IMR-90 (cell line): Measurements from ENCODE around the gene RAB11FIP4. TPM values are rescaled to one million over a fixed set of nuclear protein-coding genes. Genes with fewer than 3 reads are reported as not detected.

Source experiments
- ATAC-seq: fragments of 200-7000 bp; cut with Tn5 transposase; 2 replicates; pipeline ENCODE4 v1.9.1; 2020; ENCODE audit warnings: low read depth, mild to moderate bottlenecking, moderate library complexity
- BruUV-seq: library from RNA; stranded (reverse); fragments of 400-500 nt; replicated peaks from 2 replicates; lab custom pipeline; 2021; lab: Mats Ljungman, UMichigan
- CTCF ChIA-PET: fragments of 300-600 bp; formaldehyde crosslinking; extraction: SDS; loops from one replicate; lab custom pipeline; 2021; ENCODE audit warnings: antibody characterized with exemption; lab: Yijun Ruan, JAX
- POLR2A ChIA-PET: fragments of 300-600 bp; sonication (Branson Sonifier 250); formaldehyde crosslinking; loops from one replicate; lab custom pipeline; 2022; ENCODE audit warnings: antibody characterized with exemption; ENCODE audit not compliant: unreplicated experiment; lab: Charles Lee
- DNase-seq: peaks from one replicate; pipeline ENCODE4 v3.0.0; 2013
- H2AFZ ChIP-seq: replicated peaks from 2 replicates; pipeline ENCODE3; 2013; ENCODE audit warnings: low read length, mild to moderate bottlenecking; ENCODE audit not compliant: poor library complexity
- H2AK5ac ChIP-seq: 2 replicates; pipeline ENCODE4 v1.6.1; 2013; ENCODE audit warnings: low read depth, low read length, inconsistent platforms
- H2AK9ac ChIP-seq: replicated peaks from 2 replicates; pipeline ENCODE3; 2013; ENCODE audit warnings: mild to moderate bottlenecking, low read depth, low read length, moderate library complexity; ENCODE audit not compliant: poor library complexity
- H2BK120ac ChIP-seq: 2 replicates; pipeline ENCODE4 v1.6.1; 2013; ENCODE audit warnings: low read depth, low read length, inconsistent platforms
- H2BK15ac ChIP-seq: 3 replicates; pipeline ENCODE4 v1.6.1; 2013; ENCODE audit warnings: low read depth, low read length, inconsistent platforms
- H2BK20ac ChIP-seq: 2 replicates; pipeline ENCODE4 v1.6.1; 2013; ENCODE audit warnings: low read depth, mild to moderate bottlenecking, inconsistent platforms, low read length, moderate library complexity
- H2BK5ac ChIP-seq: 2 replicates; pipeline ENCODE4 v1.6.1; 2013; ENCODE audit warnings: mild to moderate bottlenecking, low read depth, low read length, inconsistent platforms; ENCODE audit not compliant: poor library complexity, severe bottlenecking
- H3K14ac ChIP-seq: replicated peaks from 2 replicates; pipeline ENCODE4 v1.6.1; 2013; ENCODE audit warnings: low read depth, low read length, inconsistent platforms
- H3K18ac ChIP-seq: 2 replicates; pipeline ENCODE4 v1.6.1; 2013; ENCODE audit warnings: low read depth, low read length, control low read depth
- H3K23ac ChIP-seq: 2 replicates; pipeline ENCODE4 v1.6.1; 2013; ENCODE audit warnings: low read depth, low read length, inconsistent platforms
- H3K27ac ChIP-seq: 2 replicates; pipeline ENCODE4 v1.5.1; 2013; ENCODE audit warnings: mild to moderate bottlenecking, control low read depth, low read length; ENCODE audit not compliant: insufficient read depth
- H3K27me3 ChIP-seq: 2 replicates; pipeline ENCODE4 v1.6.1; 2013; ENCODE audit warnings: low read length; ENCODE audit not compliant: control insufficient read depth, insufficient read depth
- H3K36me3 ChIP-seq: 2 replicates; pipeline ENCODE4 v1.6.1; 2013; ENCODE audit warnings: low read length, mixed read lengths; ENCODE audit not compliant: control insufficient read depth, insufficient read depth
- H3K4ac ChIP-seq: 2 replicates; pipeline ENCODE4 v1.6.1; 2013; ENCODE audit warnings: low read depth, low read length, inconsistent platforms
- H3K4me1 ChIP-seq: 2 replicates; pipeline ENCODE4 v1.6.1; 2013; ENCODE audit warnings: low read length, mixed read lengths; ENCODE audit not compliant: control insufficient read depth, insufficient read depth
- H3K4me2 ChIP-seq: 2 replicates; pipeline ENCODE4 v1.6.1; 2013; ENCODE audit warnings: low read depth, mild to moderate bottlenecking, control low read depth, low read length, moderate library complexity
- H3K4me3 ChIP-seq: 2 replicates; pipeline ENCODE4 v1.5.1; 2013; ENCODE audit warnings: low read depth, mild to moderate bottlenecking, control low read depth, low read length, moderate library complexity; ENCODE audit not compliant: insufficient read depth
- H3K56ac ChIP-seq: 2 replicates; pipeline ENCODE4 v1.6.1; 2013; ENCODE audit warnings: low read length, inconsistent platforms; ENCODE audit not compliant: insufficient read depth; ENCODE audit errors: extremely low read depth
- H3K79me1 ChIP-seq, 2 experiments: 2 replicates each; pipeline ENCODE4 v1.6.1; 2013; ENCODE audit warnings: low read length in 2 of 2, inconsistent platforms in 1 of 2, low read depth in 1 of 2
- H3K9ac ChIP-seq: 2 replicates; pipeline ENCODE4 v1.6.1; 2013; ENCODE audit warnings: low read depth, low read length, control low read depth
- H3K9me1 ChIP-seq: 2 replicates; pipeline ENCODE4 v1.6.1; 2013; ENCODE audit warnings: low read length, inconsistent platforms; ENCODE audit not compliant: insufficient read depth
- H3K9me3 ChIP-seq: 2 replicates; pipeline ENCODE4 v1.6.1; 2013; ENCODE audit warnings: low read length; ENCODE audit not compliant: control insufficient read depth, insufficient read depth
- H4K20me1 ChIP-seq: 2 replicates; pipeline ENCODE4 v1.6.1; 2013; ENCODE audit warnings: low read length, inconsistent platforms; ENCODE audit not compliant: insufficient read depth
- H4K5ac ChIP-seq: 2 replicates; pipeline ENCODE4 v1.6.1; 2013; ENCODE audit warnings: mild to moderate bottlenecking, low read depth, low read length, control low read depth
- H4K8ac ChIP-seq, 2 experiments: 2 replicates each; pipeline ENCODE4 v1.6.1; 2013; ENCODE audit warnings: low read depth in 2 of 2, low read length in 2 of 2, control low read depth in 1 of 2, inconsistent platforms in 1 of 2
- H4K91ac ChIP-seq: 2 replicates; pipeline ENCODE4 v1.6.1; 2013; ENCODE audit warnings: low read depth, low read length, inconsistent platforms; ENCODE audit not compliant: insufficient read depth
- BHLHE40 ChIP-seq: fragments of 150-350 bp; IDR thresholded peaks from 2 replicates; pipeline ENCODE4 v1.6.1; 2016; ENCODE audit warnings: mild to moderate bottlenecking, low read depth, low read length
- CEBPB ChIP-seq: IDR thresholded peaks from 2 replicates; pipeline ENCODE4 v1.6.1; 2012; ENCODE audit warnings: low read depth, low read length, improper control_type of control experiment
- CHD1 ChIP-seq: IDR thresholded peaks from 2 replicates; pipeline ENCODE4 v1.6.1; 2012; ENCODE audit warnings: low read depth, low read length, improper control_type of control experiment
- FOS ChIP-seq: fragments of 150-350 bp; IDR thresholded peaks from 2 replicates; pipeline ENCODE4 v1.6.1; 2016; ENCODE audit warnings: low read depth, low read length
- MAFK ChIP-seq: IDR thresholded peaks from 2 replicates; pipeline ENCODE4 v1.6.1; 2012; ENCODE audit warnings: low read depth, low read length, improper control_type of control experiment
- MAZ ChIP-seq: IDR thresholded peaks from 2 replicates; pipeline ENCODE4 v1.6.1; 2012; ENCODE audit warnings: low read depth, mild to moderate bottlenecking, low read length, improper control_type of control experiment, moderate library complexity, borderline replicate concordance
- MXI1 ChIP-seq: IDR thresholded peaks from 2 replicates; pipeline ENCODE4 v1.6.1; 2012; ENCODE audit warnings: low read depth, mild to moderate bottlenecking, low read length, moderate library complexity, borderline replicate concordance
- NFE2L2 ChIP-seq: fragments of 150-350 bp; IDR thresholded peaks from 2 replicates; pipeline ENCODE4 v1.6.1; 2016; ENCODE audit warnings: low read depth, mild to moderate bottlenecking, low read length
- POLR2A ChIP-seq: IDR thresholded peaks from 2 replicates; pipeline ENCODE4 v1.6.1; 2012; ENCODE audit warnings: mild to moderate bottlenecking, low read depth, low read length
- RAD21 ChIP-seq: IDR thresholded peaks from 2 replicates; pipeline ENCODE4 v1.6.1; 2012; ENCODE audit warnings: low read length, improper control_type of control experiment
- RFX5 ChIP-seq: IDR thresholded peaks from 2 replicates; pipeline ENCODE4 v1.8.0; 2012; ENCODE audit warnings: low read depth, mild to moderate bottlenecking, low read length, moderate library complexity
- SMC3 ChIP-seq: fragments of 150-350 bp; IDR thresholded peaks from 2 replicates; pipeline ENCODE4 v1.6.1; 2016; ENCODE audit warnings: low read depth, mild to moderate bottlenecking, antibody characterized with exemption, low read length, moderate library complexity
- WGBS, 2 experiments: methylation state at CpG; one replicate each; pipeline versions ENCODE4 v1.1.5 to v1.1.7; 2013; ENCODE audit warnings: missing lambda C conversion rate in 2 of 2; ENCODE audit not compliant: insufficient read length in 1 of 2; ENCODE audit errors: extremely low coverage in 2 of 2; 5-methylcytosine and 5-hydroxymethylcytosine counted together
- dilution Hi-C: fragments of 300-500 bp; cut with HindIII; formaldehyde crosslinking; loops from one replicate; pipeline ENCODE4 v1.14.3; 2018; ENCODE audit warnings: low sequenced_read_pairs; ENCODE audit not compliant: unreplicated experiment
- in situ Hi-C: fragments of 300-500 bp; cut with MboI; formaldehyde crosslinking; loops from 3 replicates; pipeline ENCODE4 v1.14.3; 2019; ENCODE audit warnings: low sequenced_read_pairs, inconsistent platforms, mixed read lengths
- intact Hi-C: fragments of 100-400 bp; cut with micrococcal nuclease; formaldehyde crosslinking; loops from 2 replicates; pipeline ENCODE4 v1.10.0; 2022
- polyA plus RNA-seq, 3 experiments: library from polyadenylated mRNA; depleted of rRNA; stranded (reverse); fragments of >200 nt; gene quantifications; 2 replicates each; pipeline ENCODE4 v1.2.3, GENCODE V29; 2012; ENCODE audit warnings: low replicate concordance in 1 of 3
- total RNA-seq: library from RNA; depleted of rRNA; stranded (reverse); fragments of >200 nt; gene quantifications from 2 replicates; pipeline ENCODE4 v1.2.3, GENCODE V29; 2012
- TF ChIP-seq, protein P1 (sequence below): conservative IDR thresholded peaks from 2 replicates; pipeline ENCODE4 v1.5.1; 2012; ENCODE audit warnings: mild to moderate bottlenecking, low read depth, low read length, improper control_type of control experiment
- TF ChIP-seq, protein P2 (sequence below): fragments of 150-350 bp; IDR thresholded peaks from 2 replicates; pipeline ENCODE4 v1.6.1; 2016; ENCODE audit warnings: low read depth, mild to moderate bottlenecking, low read length, moderate library complexity, borderline replicate concordance
- TF ChIP-seq, protein P3 (sequence below): fragments of 150-350 bp; IDR thresholded peaks from 2 replicates; pipeline ENCODE4 v1.6.1; 2017; ENCODE audit warnings: mild to moderate bottlenecking, antibody characterized with exemption, low read length, low read depth

RAB11FIP4 gene
- total and polyA plus RNA-seq, 2 of the 4 experiments (the other 2 are of a cell fraction) = 0.68 to 1.1 TPM

DNA sequence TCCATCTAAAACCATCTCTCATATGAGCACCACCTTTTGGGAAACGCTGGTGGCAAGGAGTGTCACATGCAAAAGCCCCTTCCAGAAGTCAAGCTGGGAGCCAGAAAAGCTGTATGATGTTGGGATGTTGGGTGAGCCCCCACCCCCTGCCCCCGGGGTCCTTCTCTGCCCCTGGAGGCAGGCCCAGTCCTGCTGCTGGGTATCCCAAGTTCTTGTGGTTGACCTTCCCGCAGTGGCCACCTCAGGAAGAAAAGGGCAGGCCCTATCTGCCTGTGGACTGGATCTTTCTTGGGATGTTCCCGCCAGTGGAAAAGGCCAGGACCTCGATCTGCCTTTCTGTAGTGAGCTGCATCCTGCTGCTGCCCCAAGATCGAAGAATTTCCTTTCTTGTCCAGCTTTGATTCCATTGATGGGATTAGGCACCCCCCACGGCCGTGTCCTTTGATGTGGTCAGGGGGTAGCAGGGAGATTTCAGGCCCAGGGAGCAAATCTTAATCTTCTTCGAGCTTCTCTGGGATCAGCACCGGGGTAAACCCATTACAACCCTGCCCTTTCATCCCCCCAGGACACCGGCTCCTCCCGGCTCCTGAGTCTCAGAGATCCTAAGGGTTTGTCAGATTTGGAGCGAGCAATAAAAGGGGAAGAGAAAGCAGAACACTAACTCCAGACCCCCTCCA lies 165.6 kb downstream of the RAB11FIP4 start:
- H2AK9ac ChIP-seq = no peak overlapping the region
- TF ChIP-seq BHLHE40 (no peak), MXI1 (no peak), CHD1 (no peak), SMC3 (no peak), RAD21 (no peak), RFX5 (no peak), NFE2L2 (no peak), MAFK (no peak), POLR2A (no peak), FOS (no peak), CEBPB (no peak), MAZ (no peak)
- TF ChIP-seq, protein P1, sequence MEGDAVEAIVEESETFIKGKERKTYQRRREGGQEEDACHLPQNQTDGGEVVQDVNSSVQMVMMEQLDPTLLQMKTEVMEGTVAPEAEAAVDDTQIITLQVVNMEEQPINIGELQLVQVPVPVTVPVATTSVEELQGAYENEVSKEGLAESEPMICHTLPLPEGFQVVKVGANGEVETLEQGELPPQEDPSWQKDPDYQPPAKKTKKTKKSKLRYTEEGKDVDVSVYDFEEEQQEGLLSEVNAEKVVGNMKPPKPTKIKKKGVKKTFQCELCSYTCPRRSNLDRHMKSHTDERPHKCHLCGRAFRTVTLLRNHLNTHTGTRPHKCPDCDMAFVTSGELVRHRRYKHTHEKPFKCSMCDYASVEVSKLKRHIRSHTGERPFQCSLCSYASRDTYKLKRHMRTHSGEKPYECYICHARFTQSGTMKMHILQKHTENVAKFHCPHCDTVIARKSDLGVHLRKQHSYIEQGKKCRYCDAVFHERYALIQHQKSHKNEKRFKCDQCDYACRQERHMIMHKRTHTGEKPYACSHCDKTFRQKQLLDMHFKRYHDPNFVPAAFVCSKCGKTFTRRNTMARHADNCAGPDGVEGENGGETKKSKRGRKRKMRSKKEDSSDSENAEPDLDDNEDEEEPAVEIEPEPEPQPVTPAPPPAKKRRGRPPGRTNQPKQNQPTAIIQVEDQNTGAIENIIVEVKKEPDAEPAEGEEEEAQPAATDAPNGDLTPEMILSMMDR = no peak
- TF ChIP-seq, protein P2, sequence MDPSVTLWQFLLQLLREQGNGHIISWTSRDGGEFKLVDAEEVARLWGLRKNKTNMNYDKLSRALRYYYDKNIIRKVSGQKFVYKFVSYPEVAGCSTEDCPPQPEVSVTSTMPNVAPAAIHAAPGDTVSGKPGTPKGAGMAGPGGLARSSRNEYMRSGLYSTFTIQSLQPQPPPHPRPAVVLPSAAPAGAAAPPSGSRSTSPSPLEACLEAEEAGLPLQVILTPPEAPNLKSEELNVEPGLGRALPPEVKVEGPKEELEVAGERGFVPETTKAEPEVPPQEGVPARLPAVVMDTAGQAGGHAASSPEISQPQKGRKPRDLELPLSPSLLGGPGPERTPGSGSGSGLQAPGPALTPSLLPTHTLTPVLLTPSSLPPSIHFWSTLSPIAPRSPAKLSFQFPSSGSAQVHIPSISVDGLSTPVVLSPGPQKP = no peak
- TF ChIP-seq, protein P3, sequence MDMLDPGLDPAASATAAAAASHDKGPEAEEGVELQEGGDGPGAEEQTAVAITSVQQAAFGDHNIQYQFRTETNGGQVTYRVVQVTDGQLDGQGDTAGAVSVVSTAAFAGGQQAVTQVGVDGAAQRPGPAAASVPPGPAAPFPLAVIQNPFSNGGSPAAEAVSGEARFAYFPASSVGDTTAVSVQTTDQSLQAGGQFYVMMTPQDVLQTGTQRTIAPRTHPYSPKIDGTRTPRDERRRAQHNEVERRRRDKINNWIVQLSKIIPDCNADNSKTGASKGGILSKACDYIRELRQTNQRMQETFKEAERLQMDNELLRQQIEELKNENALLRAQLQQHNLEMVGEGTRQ = no peak
- H2BK5ac ChIP-seq = no peak overlapping the region
- H2BK15ac ChIP-seq = 0 out of 3 replicates have a peak overlapping the region, but pooled peaks have one; percentile 10
- H4K20me1 ChIP-seq = no peaks in the 10 kb centered on the region
- WGBS, 2 experiments = 63% methylated on average over 1 of the region's 13 CpGs; no CpG with 5 or more reads in 1 of the 2 experiments
- peaks cover 16% of the 10 kb centered on the region for H3K4me1 ChIP-seq
- ATAC-seq = no peak
- ChIA-PET CTCF (interaction anchor here (0.5 kb wide), 1 partner anchor 47 kb away, joined by 3 read pairs; no protein-coding TSS in a partner anchor), POLR2A (no interaction called here)
- H4K5ac ChIP-seq = no peak overlapping the region
- H3K4ac ChIP-seq = peak overlapping the region; percentile 37; the same call in 1 of the 2 replicates
- no peaks in the 10 kb centered on the region for H3K36me3 ChIP-seq
- in situ Hi-C loops = no loop called here
- intact Hi-C loops = loop anchor here (5.0 kb wide), 1 partner anchor 185 kb away; no protein-coding TSS in a partner anchor
- H4K8ac ChIP-seq = no peak overlapping the region; a peak in 1 of 4 replicates
- no peak overlapping the region for H3K9ac ChIP-seq
- no peak overlapping the region for H3K4me2 ChIP-seq
- no peak overlapping the region for H2BK20ac ChIP-seq
- H2AK5ac ChIP-seq = no peak overlapping the region
- no TSS peak for BruUV-seq
- no peak overlapping the region for H3K23ac ChIP-seq
- dilution Hi-C loops = no loop called here
- no peaks in the 10 kb centered on the region for H3K27me3 ChIP-seq
- no peaks in the 10 kb centered on the region for H3K9me3 ChIP-seq
- H3K79me1 ChIP-seq = peaks cover 0 to 25% of the 10 kb centered on the region in 2 experiments; a peak in 2 of 4 replicates
- no peak overlapping the region for H3K56ac ChIP-seq
- no peak overlapping the region for H2BK120ac ChIP-seq
- no peak overlapping the region; the same call in 1 of the 2 replicates for H4K91ac ChIP-seq
- H3K9me1 ChIP-seq = peaks cover 6% of the 10 kb centered on the region
- no peak overlapping the region for H3K27ac ChIP-seq
- H3K18ac ChIP-seq = no peak overlapping the region
- DNase-seq = no peak
- no peak overlapping the region for H3K4me3 ChIP-seq
- no peak overlapping the region for H3K14ac ChIP-seq
- H2AFZ ChIP-seq = no peak overlapping the region
